ENCODE measurements around the gene ADAMTS2. TPM values are rescaled to one million over a fixed set of nuclear protein-coding genes. Genes with fewer than 3 reads are reported as not detected.

The ADAMTS2 gene
- total and polyA plus RNA-seq, 4 donors = 4.8 to 49.8 (median 32.0) TPM

DNA sequence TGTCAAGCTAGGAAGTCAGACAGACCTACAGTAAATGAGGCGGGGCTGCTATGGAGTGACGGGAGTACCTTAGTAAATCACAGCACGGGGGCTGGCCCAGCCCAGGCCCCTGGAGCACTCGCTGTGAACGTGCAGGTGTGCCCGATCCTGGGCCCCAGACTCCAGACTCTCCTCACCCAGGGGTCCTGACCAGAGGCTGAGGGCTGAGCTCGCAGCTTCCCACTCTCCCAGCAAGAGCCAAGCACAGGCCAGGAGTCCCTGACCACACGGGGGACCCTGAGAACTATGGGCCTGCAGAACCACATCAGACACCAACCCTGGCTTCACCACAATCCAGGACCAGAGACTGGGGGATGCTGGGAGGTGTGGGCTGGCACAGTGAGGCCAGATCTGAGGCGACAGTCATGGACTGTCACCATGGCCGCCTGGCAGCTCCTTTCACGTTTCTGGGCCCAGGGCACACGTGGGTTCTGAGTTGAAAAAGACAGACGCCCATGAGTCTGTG, 73.4 kb downstream of the ADAMTS2 start:
- WGBS, 2 donors = 85 to 86% methylated on average over 13 of the region's 13 CpGs
- no peak overlapping the region for H3K27ac ChIP-seq (ENCODE audit: low read depth in 1 of 2, low read length in 2 of 2)
- no peaks in the 10 kb centered on the region for H3K9me3 ChIP-seq (ENCODE audit: control insufficient read depth, low read length)
- no peaks in the 10 kb centered on the region for H3K4me1 ChIP-seq (ENCODE audit: control insufficient read depth in 1 of 2, insufficient read depth in 2 of 2, low read length in 2 of 2)
- ATAC-seq (ENCODE audit: low FRiP score) (no peak), DNase-seq (peak in 1 of 2 donors; percentile 75)
- no peak overlapping the region for H3K4me3 ChIP-seq (ENCODE audit: low read length in 2 of 2)
- no peaks in the 10 kb centered on the region for H3K36me3 ChIP-seq (ENCODE audit: control insufficient read depth in 1 of 2, insufficient read depth in 2 of 2, low read length in 1 of 2)
- intact Hi-C loops (cut with DNase I) = loop anchor here in 1 of 2 donors (2.0 kb wide), 1 partner anchor 41 kb away; no protein-coding TSS in a partner anchor
- H3K27me3 ChIP-seq (ENCODE audit: control insufficient read depth in 1 of 2, insufficient read depth in 2 of 2, low read length in 1 of 2) = no peaks in the 10 kb centered on the region

DNA sequence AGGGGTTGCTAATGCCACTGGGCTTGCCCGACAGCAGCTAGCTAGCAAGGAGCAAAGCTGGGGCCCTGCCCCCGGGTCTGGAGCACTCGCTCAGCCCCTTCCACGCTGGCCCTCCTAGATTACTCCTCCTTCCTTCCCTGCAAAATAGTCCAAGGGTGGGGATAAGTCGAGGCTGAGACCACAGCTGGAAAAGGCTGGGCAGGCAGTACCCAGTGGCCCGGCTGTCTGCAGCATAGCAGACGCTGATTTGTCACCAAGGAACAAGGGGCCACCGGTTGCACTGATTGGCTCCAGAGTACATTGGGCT, 73.9 kb downstream of the ADAMTS2 start:
- ATAC-seq (ENCODE audit: low FRiP score) = no peak
- Histone ChIP-seq H3K27me3 (ENCODE audit: control insufficient read depth in 1 of 2, insufficient read depth in 2 of 2, low read length in 1 of 2) (no peaks in the 10 kb centered on the region), H3K36me3 (ENCODE audit: control insufficient read depth in 1 of 2, insufficient read depth in 2 of 2, low read length in 1 of 2) (no peaks in the 10 kb centered on the region), H3K4me1 (ENCODE audit: control insufficient read depth in 1 of 2, insufficient read depth in 2 of 2, low read length in 2 of 2) (no peaks in the 10 kb centered on the region), H3K9me3 (ENCODE audit: control insufficient read depth, low read length) (no peaks in the 10 kb centered on the region), H3K27ac (ENCODE audit: low read depth in 1 of 2, low read length in 2 of 2) (no peak overlapping the region), H3K4me3 (ENCODE audit: low read length in 2 of 2) (no peak overlapping the region)
- WGBS, 2 donors = 72 to 76% methylated on average over 7 to 8 of the region's 8 CpGs
- DNase-seq = peak; percentile 40 to 43
- intact Hi-C loops (cut with DNase I) = loop anchor here in 1 of 2 donors (2.0 kb wide), 1 partner anchor 41 kb away; no protein-coding TSS in a partner anchor

DNA sequence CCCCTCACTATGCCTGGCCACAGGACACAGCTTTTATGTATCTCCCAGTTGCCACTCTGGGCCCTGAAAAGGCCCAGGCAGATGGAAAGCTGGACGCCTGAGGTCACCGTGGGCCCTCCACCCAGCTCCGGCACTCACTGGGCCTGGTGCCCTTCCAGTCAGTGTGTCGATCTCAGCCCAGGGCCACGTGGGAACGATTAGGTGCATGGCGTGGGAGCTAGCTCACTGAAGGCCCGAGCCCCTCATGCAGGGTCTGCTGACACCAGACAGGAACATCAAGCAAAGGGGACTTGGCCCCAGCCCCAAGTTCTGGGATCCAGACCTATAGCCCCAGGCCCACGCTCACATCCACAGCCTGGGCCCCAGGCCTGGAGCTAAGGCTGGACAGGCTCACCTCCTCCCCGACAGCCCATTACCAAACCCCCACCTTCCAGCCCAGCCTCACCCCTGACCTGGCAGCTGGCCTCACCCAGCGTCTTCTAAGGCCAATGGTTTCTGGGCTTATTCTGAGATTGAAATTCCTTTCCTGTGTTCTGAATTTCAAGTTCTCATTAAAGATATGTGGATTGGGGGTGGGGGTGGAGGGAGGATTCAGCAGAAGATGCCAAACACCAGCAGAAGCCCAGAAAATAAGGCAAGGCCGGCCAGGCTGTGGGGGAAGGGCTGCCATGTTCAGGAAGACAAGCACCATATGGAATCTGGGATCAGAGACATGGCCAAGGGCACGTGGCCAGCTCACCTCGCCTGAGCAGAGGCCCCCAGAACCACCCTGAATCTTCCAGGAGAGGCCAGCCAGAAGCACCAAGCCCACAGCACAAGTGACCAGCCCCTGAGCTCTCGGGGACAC, 74.5 kb downstream of the ADAMTS2 start:
- no peaks in the 10 kb centered on the region for H3K4me1 ChIP-seq (ENCODE audit: control insufficient read depth in 1 of 2, insufficient read depth in 2 of 2, low read length in 2 of 2)
- ATAC-seq (ENCODE audit: low FRiP score) = peak; percentile 9
- 24 to 29% methylated on average over 15 of the region's 15 CpGs for WGBS, 2 donors
- no peaks in the 10 kb centered on the region for H3K36me3 ChIP-seq (ENCODE audit: control insufficient read depth in 1 of 2, insufficient read depth in 2 of 2, low read length in 1 of 2)
- no peaks in the 10 kb centered on the region for H3K27me3 ChIP-seq (ENCODE audit: control insufficient read depth in 1 of 2, insufficient read depth in 2 of 2, low read length in 1 of 2)
- H3K9me3 ChIP-seq (ENCODE audit: control insufficient read depth, low read length) = no peaks in the 10 kb centered on the region
- H3K27ac ChIP-seq (ENCODE audit: low read depth in 1 of 2, low read length in 2 of 2) = no peak overlapping the region
- H3K4me3 ChIP-seq (ENCODE audit: low read length in 2 of 2) = no peak overlapping the region
- peak; percentile 69 to 78 for DNase-seq
- intact Hi-C loops (cut with DNase I) = loop anchor here in 1 of 2 donors (2.0 kb wide), 1 partner anchor 42 kb away; no protein-coding TSS in a partner anchor

DNA sequence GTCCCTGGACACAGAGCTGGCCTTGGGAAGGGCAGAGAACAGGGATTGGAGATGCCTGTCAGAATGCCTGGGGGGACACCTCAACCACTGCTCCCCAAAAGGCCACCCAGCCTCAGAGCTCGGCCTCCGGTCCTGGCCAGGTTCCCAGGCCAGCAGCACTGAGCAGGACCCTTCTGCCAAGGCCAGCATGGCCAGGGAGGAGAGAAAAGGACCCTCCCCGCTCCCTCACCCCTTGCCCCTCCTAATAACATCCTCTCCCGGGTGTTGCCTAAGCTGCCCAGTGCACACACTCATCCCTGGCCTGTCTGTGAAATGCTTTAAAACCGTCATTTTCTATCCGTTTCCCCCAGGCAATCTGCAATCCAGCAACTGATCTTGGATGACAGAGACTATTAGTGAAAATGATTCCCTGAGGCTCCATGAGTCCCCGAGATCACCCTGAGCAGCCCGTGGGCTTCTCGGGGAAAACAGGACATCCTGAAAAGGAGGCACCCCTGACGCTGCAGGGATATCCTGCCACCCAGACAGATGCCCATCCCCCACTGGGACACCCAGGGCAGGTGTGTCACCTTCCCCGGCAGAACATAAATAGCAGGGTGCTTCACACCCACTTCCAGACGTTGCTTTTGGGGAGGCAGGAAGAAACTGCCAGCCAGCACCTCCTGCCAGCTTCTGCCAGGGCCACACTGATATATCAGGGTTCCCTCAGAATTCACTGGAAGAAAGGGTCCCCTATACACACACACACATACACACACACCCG, 75.3 kb downstream of the ADAMTS2 start:
- Histone ChIP-seq H3K4me1 (ENCODE audit: control insufficient read depth in 1 of 2, insufficient read depth in 2 of 2, low read length in 2 of 2) (no peaks in the 10 kb centered on the region), H3K27me3 (ENCODE audit: control insufficient read depth in 1 of 2, insufficient read depth in 2 of 2, low read length in 1 of 2) (no peaks in the 10 kb centered on the region), H3K36me3 (ENCODE audit: control insufficient read depth in 1 of 2, insufficient read depth in 2 of 2, low read length in 1 of 2) (no peaks in the 10 kb centered on the region), H3K4me3 (ENCODE audit: low read length in 2 of 2) (no peak overlapping the region), H3K27ac (ENCODE audit: low read depth in 1 of 2, low read length in 2 of 2) (no peak overlapping the region), H3K9me3 (ENCODE audit: control insufficient read depth, low read length) (no peaks in the 10 kb centered on the region)
- ATAC-seq (ENCODE audit: low FRiP score) = no peak
- peak in 1 of 2 donors; percentile 57 for DNase-seq
- intact Hi-C loops (cut with DNase I) = loop anchor here (2.0 to 5.0 kb wide), 3 partner anchors 43 to 77 kb away; partner anchors contain the start of gene ADAMTS2 (in 1 of the 2)
- 71 to 75% methylated on average over 13 of the region's 13 CpGs for WGBS, 2 donors

DNA sequence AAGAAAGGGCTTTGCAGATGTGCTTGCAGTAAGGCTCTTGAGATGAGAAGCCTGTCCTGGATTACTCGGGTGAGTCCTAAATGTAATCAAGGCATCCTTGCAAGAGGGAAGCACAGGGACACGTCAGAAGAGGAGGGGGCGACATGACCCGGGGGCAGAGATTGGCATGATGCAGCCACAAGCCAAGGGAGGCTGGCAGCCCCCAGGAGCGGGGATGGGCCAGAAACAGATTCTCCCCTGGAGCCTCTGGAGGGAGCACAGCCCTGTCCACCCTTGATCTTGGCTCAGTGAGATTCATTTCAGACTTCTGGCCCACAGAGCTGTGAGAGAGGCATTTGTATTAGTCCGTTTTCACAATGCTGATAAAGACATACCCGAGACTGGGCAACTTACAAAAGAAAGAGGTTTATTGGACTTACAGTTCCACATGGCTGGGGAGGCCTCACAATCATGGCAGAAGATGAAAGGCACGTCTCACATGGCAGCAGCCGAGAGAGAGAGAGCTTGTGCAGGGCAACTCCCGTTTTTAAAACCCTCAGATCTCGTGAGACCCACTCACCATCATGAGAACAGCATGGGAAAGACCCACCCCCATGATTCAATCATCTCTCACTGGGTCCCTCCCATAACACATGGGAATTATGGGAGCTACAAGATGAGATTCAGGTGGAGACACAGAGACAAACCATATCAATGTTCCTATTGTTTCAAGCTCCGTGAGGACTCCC, 76.1 kb downstream of the ADAMTS2 start:
- no peaks in the 10 kb centered on the region for H3K36me3 ChIP-seq (ENCODE audit: control insufficient read depth in 1 of 2, insufficient read depth in 2 of 2, low read length in 1 of 2)
- ATAC-seq (ENCODE audit: low FRiP score) (no peak), DNase-seq (peak; percentile 26 to 44)
- intact Hi-C loops (cut with DNase I) = loop anchor here (5.0 kb wide), 2 partner anchors 73 to 78 kb away; partner anchors contain the start of gene ADAMTS2 (in 1 of the 2)
- no peaks in the 10 kb centered on the region for H3K4me1 ChIP-seq (ENCODE audit: control insufficient read depth in 1 of 2, insufficient read depth in 2 of 2, low read length in 2 of 2)
- WGBS, 2 donors = 93 to 94% methylated on average over 12 of the region's 12 CpGs
- H3K4me3 ChIP-seq (ENCODE audit: low read length in 2 of 2) = no peak overlapping the region
- no peaks in the 10 kb centered on the region for H3K27me3 ChIP-seq (ENCODE audit: control insufficient read depth in 1 of 2, insufficient read depth in 2 of 2, low read length in 1 of 2)
- H3K9me3 ChIP-seq (ENCODE audit: control insufficient read depth, low read length) = no peaks in the 10 kb centered on the region
- H3K27ac ChIP-seq (ENCODE audit: low read depth in 1 of 2, low read length in 2 of 2) = no peak overlapping the region

DNA sequence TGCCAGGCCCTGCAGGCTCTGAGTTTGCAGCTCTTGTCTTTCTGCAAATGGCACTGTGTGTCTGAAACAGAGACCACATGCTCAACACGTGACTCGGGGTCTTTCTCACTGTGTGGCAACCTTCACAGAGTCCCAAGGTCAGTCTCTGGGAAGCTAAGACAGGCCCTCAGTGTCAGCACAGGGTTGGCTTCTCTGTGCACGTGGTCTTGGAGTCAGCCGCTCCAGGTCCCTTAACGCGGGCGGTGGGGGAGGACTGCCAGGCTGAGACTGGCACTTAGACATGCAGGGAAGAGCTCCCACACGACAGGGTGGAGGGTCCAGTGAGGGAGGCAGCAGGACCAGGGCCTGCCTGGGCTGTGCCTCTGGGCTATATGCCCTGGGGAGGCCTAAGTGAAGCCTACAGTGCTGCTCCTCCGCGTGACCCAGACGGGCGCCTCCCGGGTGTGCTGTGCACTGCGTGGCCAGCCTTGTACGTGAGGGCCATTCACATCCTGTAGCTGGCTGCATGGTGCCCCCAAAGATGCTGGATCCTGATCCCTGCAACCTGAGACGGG, 76.8 kb downstream of the ADAMTS2 start:
- Histone ChIP-seq H3K9me3 (ENCODE audit: control insufficient read depth, low read length) (no peaks in the 10 kb centered on the region), H3K4me1 (ENCODE audit: control insufficient read depth in 1 of 2, insufficient read depth in 2 of 2, low read length in 2 of 2) (no peaks in the 10 kb centered on the region), H3K27me3 (ENCODE audit: control insufficient read depth in 1 of 2, insufficient read depth in 2 of 2, low read length in 1 of 2) (no peaks in the 10 kb centered on the region), H3K4me3 (ENCODE audit: low read length in 2 of 2) (no peak overlapping the region), H3K36me3 (ENCODE audit: control insufficient read depth in 1 of 2, insufficient read depth in 2 of 2, low read length in 1 of 2) (no peaks in the 10 kb centered on the region), H3K27ac (ENCODE audit: low read depth in 1 of 2, low read length in 2 of 2) (no peak overlapping the region)
- DNase-seq (peak; percentile 39 to 72), ATAC-seq (ENCODE audit: low FRiP score) (no peak)
- WGBS, 2 donors = 93 to 96% methylated on average over 16 of the region's 16 CpGs
- intact Hi-C loops (cut with DNase I) = loop anchor here (5.0 kb wide), 2 partner anchors 74 to 79 kb away; partner anchors contain the start of gene ADAMTS2 (in 1 of the 2)

DNA sequence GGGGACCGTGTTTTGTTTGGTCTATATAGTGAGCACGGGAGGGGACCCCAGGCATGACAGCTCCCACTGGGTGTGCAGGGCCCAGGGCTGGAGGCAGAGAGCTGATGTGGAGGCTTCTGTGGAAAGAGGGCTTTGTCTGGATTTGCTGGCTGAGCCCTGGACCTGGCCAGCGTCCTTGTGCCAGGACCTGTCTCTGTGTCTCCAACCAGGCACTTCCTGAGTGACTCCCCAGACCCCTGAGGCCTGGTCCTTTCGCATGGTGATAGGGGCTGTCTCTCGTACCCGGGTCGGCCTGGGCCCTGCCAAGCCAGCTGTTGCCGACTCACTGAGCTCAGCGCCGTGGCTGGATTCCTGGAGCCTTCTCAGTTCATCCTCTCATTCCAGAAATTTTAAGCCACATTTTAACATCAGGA, 77.6 kb downstream of the ADAMTS2 start:
- H3K9me3 ChIP-seq (ENCODE audit: control insufficient read depth, low read length) = no peaks in the 10 kb centered on the region
- no peak overlapping the region for H3K27ac ChIP-seq (ENCODE audit: low read depth in 1 of 2, low read length in 2 of 2)
- DNase-seq (peak in 1 of 2 donors; percentile 46), ATAC-seq (ENCODE audit: low FRiP score) (no peak)
- no peaks in the 10 kb centered on the region for H3K36me3 ChIP-seq (ENCODE audit: control insufficient read depth in 1 of 2, insufficient read depth in 2 of 2, low read length in 1 of 2)
- WGBS, 2 donors = 53 to 55% methylated on average over 10 of the region's 10 CpGs
- no peaks in the 10 kb centered on the region for H3K4me1 ChIP-seq (ENCODE audit: control insufficient read depth in 1 of 2, insufficient read depth in 2 of 2, low read length in 2 of 2)
- intact Hi-C loops (cut with DNase I) = loop anchor here (5.0 kb wide), 2 partner anchors 75 to 80 kb away; partner anchors contain the start of gene ADAMTS2 (in 1 of the 2)
- H3K4me3 ChIP-seq (ENCODE audit: low read length in 2 of 2) = no peak overlapping the region
- no peaks in the 10 kb centered on the region for H3K27me3 ChIP-seq (ENCODE audit: control insufficient read depth in 1 of 2, insufficient read depth in 2 of 2, low read length in 1 of 2)
